Naive thymus-derived CD4-positive, alpha-beta T cell (primary cell): ENCODE results near the gene FLAD1. TPM values are rescaled to one million over a fixed set of nuclear protein-coding genes. Genes with fewer than 3 reads are reported as not detected.

Experiments
- ATAC-seq: fragments of 150-1000 bp; cut with Tn5 transposase; 2 replicates; pipeline ENCODE4 v1.10.0; 2021; ENCODE audit warnings: mild to moderate bottlenecking, moderate library complexity
- CTCF ChIA-PET: fragments of 350-600 bp; sonication (Branson Sonifier 250); formaldehyde crosslinking; loops from one replicate; lab custom pipeline; 2021; ENCODE audit warnings: antibody characterized with exemption; lab: Charles Lee
- POLR2A ChIA-PET: fragments of 350-600 bp; sonication (Branson Sonifier 250); formaldehyde crosslinking; loops from one replicate; lab custom pipeline; 2021; ENCODE audit warnings: antibody characterized with exemption, inconsistent platforms; lab: Charles Lee
- DNase-seq, 9 donors: peaks; one replicate each; pipeline versions ENCODE4 v3.0.0 to v3.0.0-alpha.2; 2020 to 2022; ENCODE audit warnings: mixed read lengths in 1 of 9
- H3K27ac ChIP-seq: one replicate; pipeline ENCODE4 v1.7.0; 2013; ENCODE audit warnings: mild to moderate bottlenecking, low read depth, low read length, moderate library complexity
- H3K27me3 ChIP-seq, 2 donors: one replicate each; pipeline ENCODE4 v1.7.0; 2013; ENCODE audit warnings: low read length in 2 of 2, mild to moderate bottlenecking in 2 of 2, moderate library complexity in 2 of 2; ENCODE audit not compliant: control insufficient read depth in 2 of 2, insufficient read depth in 2 of 2
- H3K36me3 ChIP-seq, 3 experiments: 1 replicate in 2 of 3; 2 replicates in 1 of 3; pipeline ENCODE4 v1.7.0; 2013; ENCODE audit warnings: low read length in 3 of 3, mild to moderate bottlenecking in 3 of 3, moderate library complexity in 1 of 3; ENCODE audit not compliant: insufficient read depth in 3 of 3, control insufficient read depth in 2 of 3
- H3K4me1 ChIP-seq, 2 donors: one replicate each; pipeline ENCODE4 v1.7.0; 2013; ENCODE audit warnings: low read length in 2 of 2, mild to moderate bottlenecking in 2 of 2, moderate library complexity in 1 of 2; ENCODE audit not compliant: control insufficient read depth in 2 of 2, insufficient read depth in 2 of 2
- H3K4me3 ChIP-seq: 2 replicates; pipeline ENCODE4 v1.7.0; 2013; ENCODE audit warnings: mild to moderate bottlenecking, low read length
- H3K9me3 ChIP-seq, 3 experiments: 1 replicate in 2 of 3; 2 replicates in 1 of 3; pipeline ENCODE4 v1.7.0; 2013; ENCODE audit warnings: low read length in 3 of 3; ENCODE audit not compliant: control insufficient read depth in 2 of 3
- H3K27ac Mint-ChIP-seq, 9 donors: one replicate each; pipeline ENCODE4 v1.8.0; 2020 to 2022; ENCODE audit warnings: mixed read lengths in 9 of 9, mild to moderate bottlenecking in 8 of 9, moderate library complexity in 5 of 9, inconsistent platforms in 2 of 9
- H3K27me3 Mint-ChIP-seq, 5 donors: one replicate each; pipeline ENCODE4 v1.8.0; 2021 to 2022; ENCODE audit warnings: mixed read lengths in 5 of 5, mild to moderate bottlenecking in 1 of 5
- H3K36me3 Mint-ChIP-seq, 5 donors: one replicate each; pipeline ENCODE4 v1.8.0; 2020 to 2022; ENCODE audit warnings: mixed read lengths in 5 of 5, mild to moderate bottlenecking in 3 of 5, inconsistent platforms in 1 of 5
- H3K4me1 Mint-ChIP-seq, 7 donors: one replicate each; pipeline ENCODE4 v1.8.0; 2020 to 2022; ENCODE audit warnings: mixed read lengths in 7 of 7, mild to moderate bottlenecking in 3 of 7, inconsistent platforms in 1 of 7
- H3K4me3 Mint-ChIP-seq, 10 donors: one replicate each; pipeline ENCODE4 v1.8.0; 2020 to 2022; ENCODE audit warnings: mild to moderate bottlenecking in 10 of 10, mixed read lengths in 10 of 10, moderate library complexity in 6 of 10, inconsistent platforms in 2 of 10
- H3K9me3 Mint-ChIP-seq, 11 donors: one replicate each; pipeline ENCODE4 v1.8.0; 2020 to 2022; ENCODE audit warnings: mixed read lengths in 11 of 11, mild to moderate bottlenecking in 4 of 11, inconsistent platforms in 1 of 11, moderate library complexity in 1 of 11
- intact Hi-C, 2 donors: fragments of 100-400 bp; cut with micrococcal nuclease; formaldehyde crosslinking; loops; one replicate each; pipeline ENCODE4 v1.15.1; 2023
- polyA plus RNA-seq, 2 donors: library from polyadenylated mRNA; unstranded; fragments of 300-500 nt; fragmentation: Illumina TruSeq; gene quantifications; one replicate each; pipeline ENCODE4 v1.2.3, GENCODE V29; 2021
- total RNA-seq, 6 experiments: library from RNA in 5 of 6; stranded (reverse) in 5 of 6; gene quantifications; 1 replicate in 5 of 6; 2 replicates in 1 of 6; pipeline ENCODE4 v1.2.3 and lab custom pipeline; 2021 to 2026

FLAD1 gene
- total and polyA plus RNA-seq, 7 experiments from 2014 or later, result 24.4 to 50.2 (median 45.8) TPM

DNA sequence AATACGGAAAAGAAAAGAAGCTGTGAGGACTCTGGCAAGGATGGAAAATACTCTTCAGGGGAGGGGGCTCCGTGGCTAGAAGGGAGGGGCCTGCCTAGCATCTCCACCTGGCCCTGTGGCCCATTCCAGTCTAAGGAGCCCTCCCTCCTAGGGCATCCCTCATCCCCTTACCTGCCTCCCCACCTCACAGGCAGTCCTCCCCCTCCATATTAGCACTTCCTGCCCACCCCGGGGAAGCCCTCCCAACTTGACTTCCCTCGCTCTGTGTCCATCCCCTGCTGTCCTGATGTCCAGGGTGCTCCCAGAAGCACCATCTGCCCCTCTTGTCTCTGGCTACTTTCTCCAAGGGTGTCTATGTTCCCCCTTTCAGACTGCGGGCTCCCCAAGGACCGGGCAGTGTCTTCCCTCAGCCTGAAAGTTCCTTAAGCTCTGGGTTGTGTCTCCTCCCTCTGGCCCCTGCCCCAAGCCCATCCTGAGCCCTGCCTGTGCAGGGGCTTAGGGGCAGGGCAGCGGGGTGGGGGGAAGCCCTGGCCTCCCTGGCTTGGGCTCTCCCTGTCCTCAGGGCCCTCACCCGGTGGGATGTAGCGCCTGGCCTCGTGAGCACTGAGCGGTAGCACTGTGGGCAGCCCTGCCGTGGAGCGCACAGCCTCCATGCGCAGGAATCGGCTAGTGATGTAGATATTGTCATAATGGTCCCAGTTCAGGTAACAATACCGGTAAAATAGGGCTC, 46.5 kb downstream of the FLAD1 start:
- Mint-ChIP-seq H3K4me3 (no peak overlapping the region), H3K9me3 (no peaks in the 10 kb centered on the region), H3K36me3 (no peaks in the 10 kb centered on the region), H3K4me1 (no peaks in the 10 kb centered on the region), H3K27ac (no peak overlapping the region), H3K27me3 (peaks cover 0 to 6% (median 0%) of the 10 kb centered on the region in 5 donors)
- no peaks in the 10 kb centered on the region for H3K9me3 ChIP-seq
- no peaks in the 10 kb centered on the region for H3K36me3 ChIP-seq
- ATAC-seq (no peak), DNase-seq (no peak)
- no peak overlapping the region for H3K4me3 ChIP-seq
- H3K27ac ChIP-seq, result no peak overlapping the region
- CTCF ChIA-PET, result no interaction called here
- H3K4me1 ChIP-seq, result no peaks in the 10 kb centered on the region
- POLR2A ChIA-PET, result no interaction called here
- no peaks in the 10 kb centered on the region for H3K27me3 ChIP-seq
- intact Hi-C loops, result no loop called here

DNA sequence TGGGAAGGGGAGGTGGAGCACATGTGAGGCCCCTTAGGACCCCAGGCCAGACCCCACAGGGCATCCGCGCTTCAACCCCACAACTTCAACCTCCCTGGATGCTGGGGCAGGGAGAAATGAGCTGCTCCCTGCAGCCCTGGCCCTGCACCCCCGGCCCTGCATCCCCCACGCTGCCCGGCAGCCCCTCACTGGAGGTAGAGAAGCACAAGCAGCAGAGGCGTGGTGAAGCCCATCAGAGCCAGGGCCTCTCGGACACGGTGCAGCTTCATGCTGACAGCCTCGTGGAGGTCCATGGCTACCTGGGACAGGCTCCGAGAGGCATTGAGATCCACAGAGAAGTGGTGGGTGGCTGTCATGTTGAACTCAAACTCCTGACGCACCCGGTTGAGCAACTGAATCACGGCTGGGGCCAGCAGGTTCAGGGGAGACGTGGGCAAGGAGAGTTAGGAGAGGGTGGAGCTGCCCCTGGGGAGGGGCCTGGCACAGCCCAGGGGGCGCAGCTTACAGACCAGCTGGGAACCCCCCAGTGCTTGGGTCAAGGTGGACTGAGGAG, 47.2 kb downstream of the FLAD1 start:
- no peaks in the 10 kb centered on the region for H3K36me3 ChIP-seq
- H3K4me3 ChIP-seq, result no peak overlapping the region
- H3K4me1 Mint-ChIP-seq, result peaks cover 0 to 2% (median 0%) of the 10 kb centered on the region in 7 donors
- H3K27ac Mint-ChIP-seq, result no peak overlapping the region
- no peaks in the 10 kb centered on the region for H3K36me3 Mint-ChIP-seq
- no peak overlapping the region for H3K4me3 Mint-ChIP-seq
- CTCF ChIA-PET, result no interaction called here
- no peak overlapping the region for H3K27ac ChIP-seq
- POLR2A ChIA-PET, result interaction anchor here (0.6 kb wide), 1 partner anchor 679 kb away, joined by 3 read pairs; no protein-coding TSS in a partner anchor
- H3K9me3 ChIP-seq, result no peaks in the 10 kb centered on the region
- DNase-seq (no peak), ATAC-seq (no peak)
- intact Hi-C loops, result no loop called here
- H3K27me3 Mint-ChIP-seq, result peaks cover 0 to 10% (median 0%) of the 10 kb centered on the region in 5 donors
- H3K9me3 Mint-ChIP-seq, result no peaks in the 10 kb centered on the region
- H3K27me3 ChIP-seq, result no peaks in the 10 kb centered on the region
- H3K4me1 ChIP-seq, result no peaks in the 10 kb centered on the region

DNA sequence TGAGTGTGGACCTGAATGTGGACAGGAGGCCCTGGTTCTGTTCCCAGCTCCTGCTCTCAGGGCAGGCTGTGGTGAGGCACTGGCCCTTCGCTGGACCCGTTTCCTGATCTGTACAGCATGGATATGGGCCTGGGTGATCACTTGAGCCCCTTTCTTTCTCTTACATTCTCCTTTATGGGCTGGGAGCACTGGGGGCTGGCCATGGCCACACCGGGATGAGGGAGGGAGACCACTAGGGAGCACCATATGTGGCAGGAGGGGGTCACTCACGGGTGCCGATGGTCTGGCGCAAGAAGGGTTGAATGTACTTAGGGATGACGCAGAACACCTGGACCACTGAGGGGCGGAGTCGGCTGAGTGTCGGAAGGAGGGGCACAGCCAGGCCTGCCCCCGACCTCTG, 47.8 kb downstream of the FLAD1 start:
- Histone ChIP-seq H3K9me3 (no peaks in the 10 kb centered on the region), H3K27me3 (no peaks in the 10 kb centered on the region), H3K4me3 (no peak overlapping the region), H3K4me1 (no peaks in the 10 kb centered on the region), H3K27ac (no peak overlapping the region), H3K36me3 (no peaks in the 10 kb centered on the region)
- Mint-ChIP-seq H3K27ac (no peak overlapping the region), H3K27me3 (peaks cover 0 to 13% (median 0%) of the 10 kb centered on the region in 5 donors), H3K4me1 (peaks cover 0 to 2% (median 0%) of the 10 kb centered on the region in 7 donors), H3K9me3 (no peaks in the 10 kb centered on the region), H3K4me3 (no peak overlapping the region), H3K36me3 (no peaks in the 10 kb centered on the region)
- POLR2A ChIA-PET, result no interaction called here
- CTCF ChIA-PET, result no interaction called here
- intact Hi-C loops, result no loop called here
- no peak for DNase-seq
- ATAC-seq, result no peak

DNA sequence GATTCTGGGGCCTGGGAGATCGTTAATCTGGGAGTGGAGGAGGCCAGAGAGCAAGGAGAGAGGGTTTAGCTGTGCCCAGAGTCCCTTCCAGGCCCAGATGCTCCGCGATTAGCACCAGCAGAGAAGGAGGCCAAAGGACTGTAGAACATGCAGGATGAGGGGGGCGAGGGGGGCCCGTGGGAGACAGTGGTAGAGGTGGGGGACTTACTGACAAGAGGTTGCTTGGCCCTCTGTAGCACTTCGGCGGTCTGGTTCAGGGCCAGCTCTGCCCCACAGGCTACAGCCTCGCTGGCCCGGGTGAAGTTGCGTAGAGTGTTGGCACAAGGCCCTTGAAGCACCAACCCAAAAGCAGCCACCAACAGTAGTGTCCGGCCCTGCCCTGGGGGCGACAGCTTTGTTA, 49.7 kb downstream of the FLAD1 start:
- Mint-ChIP-seq H3K27ac (no peak overlapping the region), H3K27me3 (peaks cover 0 to 15% (median 0%) of the 10 kb centered on the region in 5 donors)

DNA sequence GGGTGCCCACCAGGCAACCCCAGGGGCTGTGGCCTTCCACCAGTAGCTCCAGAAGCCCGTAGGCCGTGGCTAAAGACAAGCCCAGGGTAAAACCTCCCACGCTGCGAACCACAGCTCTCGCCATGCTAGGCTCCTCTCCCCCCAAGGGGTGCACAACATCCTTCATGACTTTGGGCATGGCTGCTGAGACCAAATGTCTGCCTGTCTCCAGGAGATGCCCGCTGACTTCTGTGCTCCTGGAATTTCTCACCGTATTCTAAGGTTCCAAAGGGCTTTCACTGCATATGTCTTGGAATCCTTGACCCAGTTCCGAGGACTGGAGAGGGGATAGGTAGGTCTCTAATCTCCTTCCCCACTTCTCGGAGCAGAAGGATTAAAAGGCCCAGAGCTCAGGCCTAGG, 50.4 kb downstream of the FLAD1 start, which contains the start of the genes DCST1 and DCST2:
DCST1 (plus strand) TSS at position 301 of the 400 bp plus-strand sequence. CDS start 213 bp downstream, outside the sequence.
DCST2 (minus strand) TSS at position 258 of the 400 bp plus-strand sequence; CDS start at position 178, 80 bp downstream.
- intact Hi-C loops, result no loop called here
- Mint-ChIP-seq H3K4me1 (peaks cover 0 to 2% (median 0%) of the 10 kb centered on the region in 7 donors), H3K36me3 (no peaks in the 10 kb centered on the region), H3K27me3 (peaks cover 0 to 19% (median 0%) of the 10 kb centered on the region in 5 donors), H3K27ac (no peak within 1 kb of the TSS), H3K4me3 (no peak within 1 kb of the TSS), H3K9me3 (no peaks in the 10 kb centered on the region)
- POLR2A ChIA-PET, result interaction anchor here (1.2 kb wide), 1 partner anchor 16 kb away, joined by 3 read pairs; no protein-coding TSS in a partner anchor
- no peaks in the 10 kb centered on the region for H3K9me3 ChIP-seq
- no peak within 1 kb of the TSS for H3K4me3 ChIP-seq
- H3K4me1 ChIP-seq, result no peaks in the 10 kb centered on the region
- H3K36me3 ChIP-seq, result no peaks in the 10 kb centered on the region
- H3K27ac ChIP-seq, result no peak within 1 kb of the TSS
- H3K27me3 ChIP-seq, result no peaks in the 10 kb centered on the region
- CTCF ChIA-PET, result no interaction called here
- ATAC-seq (no peak), DNase-seq (no peak)

More for the DNA sequence above, 49.7 kb downstream of the FLAD1 start:
- no peaks in the 10 kb centered on the region for H3K36me3 ChIP-seq
- H3K4me1 ChIP-seq, result no peaks in the 10 kb centered on the region
- no peak overlapping the region for H3K27ac ChIP-seq
- intact Hi-C loops, result no loop called here
- no peaks in the 10 kb centered on the region for H3K9me3 Mint-ChIP-seq
- H3K9me3 ChIP-seq, result no peaks in the 10 kb centered on the region
- H3K27me3 ChIP-seq, result no peaks in the 10 kb centered on the region
- CTCF ChIA-PET, result interaction anchor here (0.6 kb wide), 1 partner anchor 35 kb away, joined by 3 read pairs; no protein-coding TSS in a partner anchor
- POLR2A ChIA-PET, result interaction anchor here (1.2 kb wide), 1 partner anchor 15 kb away, joined by 3 read pairs; no protein-coding TSS in a partner anchor
- no peaks in the 10 kb centered on the region for H3K36me3 Mint-ChIP-seq
- ATAC-seq (no peak), DNase-seq (no peak)
- H3K4me3 Mint-ChIP-seq, result no peak overlapping the region
- no peak overlapping the region for H3K4me3 ChIP-seq
- peaks cover 0 to 2% (median 0%) of the 10 kb centered on the region in 7 donors for H3K4me1 Mint-ChIP-seq

DNA sequence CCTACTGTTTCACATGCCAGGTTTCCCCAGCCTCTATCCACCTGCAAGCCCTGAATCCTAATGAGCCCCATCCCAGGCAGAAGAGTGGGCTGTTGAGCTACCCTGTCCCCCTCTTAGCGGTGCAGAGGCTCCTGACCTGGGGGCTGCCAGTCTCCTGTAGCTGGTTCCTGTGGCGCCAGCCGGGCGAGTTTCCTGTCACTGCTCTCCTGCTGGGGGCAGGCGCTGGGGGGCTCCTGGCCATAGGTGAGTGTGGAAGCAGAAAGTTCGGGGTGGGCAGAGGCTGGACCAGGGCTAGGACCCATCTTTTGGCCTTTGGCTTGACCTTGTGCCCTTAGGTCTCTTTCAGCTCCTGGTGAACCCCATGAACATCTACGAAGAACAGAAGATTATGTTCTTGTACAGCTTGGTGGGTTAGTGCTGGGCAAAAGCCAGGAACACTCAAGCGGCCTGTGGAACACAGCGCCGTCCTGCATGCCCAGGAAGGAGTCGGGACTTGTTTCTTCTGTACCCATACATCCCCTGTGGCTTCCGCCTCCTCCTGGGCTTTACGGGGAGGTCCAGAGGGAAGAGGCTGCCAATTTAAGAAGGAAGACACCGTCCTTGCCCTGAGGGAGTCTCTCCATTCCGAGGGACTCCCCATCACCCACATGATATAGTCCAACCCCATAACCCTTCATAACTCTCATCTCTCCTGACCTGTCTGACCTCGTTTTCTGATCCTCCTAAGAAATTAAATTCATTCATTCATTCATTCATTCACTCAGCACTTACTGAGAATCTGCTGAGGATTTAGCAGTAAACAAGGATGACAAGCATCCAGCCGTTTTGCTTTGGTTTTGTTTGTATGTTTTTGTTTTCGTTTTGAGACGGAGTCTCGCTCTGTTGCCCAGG, 51.4 kb downstream of the FLAD1 start:
- H3K4me1 ChIP-seq, result no peaks in the 10 kb centered on the region
- peaks cover 0 to 4% (median 0%) of the 10 kb centered on the region in 7 donors for H3K4me1 Mint-ChIP-seq
- H3K27me3 ChIP-seq, result no peaks in the 10 kb centered on the region
- H3K4me3 ChIP-seq, result no peak overlapping the region
- H3K36me3 ChIP-seq, result no peaks in the 10 kb centered on the region
- no peaks in the 10 kb centered on the region for H3K9me3 Mint-ChIP-seq
- H3K27ac Mint-ChIP-seq, result no peak overlapping the region
- no peak overlapping the region for H3K27ac ChIP-seq
- ChIA-PET POLR2A (interaction anchor here (0.5 kb wide), 1 partner anchor 215 kb away, joined by 3 read pairs; no protein-coding TSS in a partner anchor), CTCF (no interaction called here)
- H3K9me3 ChIP-seq, result no peaks in the 10 kb centered on the region
- intact Hi-C loops, result no loop called here
- H3K36me3 Mint-ChIP-seq, result no peaks in the 10 kb centered on the region
- peaks cover 0 to 21% (median 0%) of the 10 kb centered on the region in 5 donors for H3K27me3 Mint-ChIP-seq
- H3K4me3 Mint-ChIP-seq, result no peak overlapping the region
- ATAC-seq (no peak), DNase-seq (no peak)
